A549 (cell line): Measurements from ENCODE around the gene CBR3. TPM values are rescaled to one million over a fixed set of nuclear protein-coding genes. Genes with fewer than 3 reads are reported as not detected.

Source experiments
- ATAC-seq, 2 experiments: fragments of 200-7000 bp in 1 of 2; fragments of >200 bp in 1 of 2; cut with Nextera tagmentation in 1 of 2; cut with Tn5 transposase in 1 of 2; 3 replicates each; pipeline versions ENCODE4 v1.8.0 to v1.9.1; 2018 to 2020; ENCODE audit warnings: mild to moderate bottlenecking in 1 of 2, moderate library complexity in 1 of 2
- CTCF ChIA-PET: fragments of 300-600 bp; sonication (Branson Sonifier 250); formaldehyde crosslinking; extraction: SDS; loops from one replicate; lab custom pipeline; 2021; ENCODE audit warnings: antibody characterized with exemption, inconsistent platforms; lab: Yijun Ruan, JAX
- POLR2A ChIA-PET: fragments of 350-600 bp; formaldehyde crosslinking; extraction: SDS; loops from one replicate; lab custom pipeline; 2021; ENCODE audit warnings: antibody characterized with exemption, inconsistent platforms; lab: Yijun Ruan, JAX
- DNase-seq, 2 experiments: peaks; one replicate each; pipeline versions ENCODE4 v3.0.0 to v3.0.0-alpha.2; 2011 to 2016; ENCODE audit warnings: low read depth in 1 of 2, low spot score in 1 of 2
- FAIRE-seq: peaks from 2 replicates; lab custom pipeline; 2011; peaks lifted over from hg19 to GRCh38; lab: Jason Lieb, UNC
- H3K27ac ChIP-seq, 2 experiments: fragments of >200 bp; sonication (Bioruptor Twin); formaldehyde crosslinking; 3 replicates each; pipeline ENCODE4 v1.5.1; 2016 to 2017
- H3K4me1 ChIP-seq: fragments of >200 bp; sonication (Bioruptor Twin); formaldehyde crosslinking; 3 replicates; pipeline ENCODE4 v1.6.1; 2016
- H3K4me2 ChIP-seq: fragments of >200 bp; sonication (Bioruptor Twin); formaldehyde crosslinking; 3 replicates; pipeline ENCODE4 v1.6.1; 2016
- H3K4me3 ChIP-seq: fragments of >200 bp; sonication (Bioruptor Twin); formaldehyde crosslinking; 3 replicates; pipeline ENCODE4 v1.5.1; 2016
- H3K9me3 ChIP-seq: fragments of >200 bp; sonication (Bioruptor Twin); formaldehyde crosslinking; 3 replicates; pipeline ENCODE4 v1.6.1; 2016
- BCL3 ChIP-seq: fragments of >200 bp; sonication (Bioruptor Twin); formaldehyde crosslinking; IDR thresholded peaks from 3 replicates; pipeline ENCODE4 v1.6.1; 2016
- BHLHE40 ChIP-seq: IDR thresholded peaks from 2 replicates; pipeline ENCODE4 v1.6.1; 2012; ENCODE audit warnings: low read depth, low read length, inconsistent platforms
- EHMT2 ChIP-seq: fragments of 200-600 bp; sonication (generic); IDR thresholded peaks from 2 replicates; pipeline ENCODE4 v1.6.1; 2016; ENCODE audit warnings: antibody characterized with exemption, low read depth, mild to moderate bottlenecking, moderate library complexity
- EP300 ChIP-seq, 2 experiments: fragments of >200 bp; sonication (Bioruptor Twin); formaldehyde crosslinking; IDR thresholded peaks; 2 replicates in 1 of 2; 3 replicates in 1 of 2; pipeline ENCODE4 v1.6.1; 2016 to 2017
- GATA3 ChIP-seq: IDR thresholded peaks from 2 replicates; pipeline ENCODE4 v1.6.1; 2012; ENCODE audit warnings: borderline replicate concordance
- HEYL ChIP-seq: fragments of 250-450 bp; sonication (Bioruptor Pico); IDR thresholded peaks from 2 replicates; pipeline ENCODE4 v1.8.0; 2021; ENCODE audit warnings: mild to moderate bottlenecking, moderate library complexity
- HOXB5 ChIP-seq: fragments of 250-450 bp; sonication (Bioruptor Pico); IDR thresholded peaks from 2 replicates; pipeline ENCODE4 v1.5.0; 2020; ENCODE audit warnings: mild to moderate bottlenecking, moderate library complexity
- KDM1A ChIP-seq: fragments of 200-600 bp; sonication (generic); IDR thresholded peaks from 2 replicates; pipeline ENCODE4 v1.6.1; 2016; ENCODE audit warnings: low read depth, mild to moderate bottlenecking
- NFE2L2 ChIP-seq: fragments of 150-350 bp; conservative IDR thresholded peaks from 2 replicates; pipeline ENCODE4 v1.6.1; 2014; ENCODE audit warnings: low read length
- PBX3 ChIP-seq: IDR thresholded peaks from 2 replicates; pipeline ENCODE4 v1.6.1; 2012
- REST ChIP-seq: fragments of 200-600 bp; sonication (generic); IDR thresholded peaks from 2 replicates; pipeline ENCODE4 v1.6.1; 2016; ENCODE audit warnings: antibody characterized with exemption, mild to moderate bottlenecking, moderate library complexity
- RNF2 ChIP-seq: fragments of 200-600 bp; sonication (generic); IDR thresholded peaks from 2 replicates; pipeline ENCODE4 v1.6.1; 2016; ENCODE audit warnings: low read depth, mild to moderate bottlenecking, antibody characterized with exemption, moderate library complexity, borderline replicate concordance
- TFCP2L1 ChIP-seq: fragments of 250-450 bp; sonication (Bioruptor Pico); IDR thresholded peaks from 2 replicates; pipeline ENCODE4 v1.5.0; 2021; ENCODE audit warnings: mild to moderate bottlenecking
- TP53 ChIP-seq: fragments of 250-450 bp; sonication (Bioruptor Pico); IDR thresholded peaks from 2 replicates; pipeline ENCODE4 v1.5.0; 2021; ENCODE audit warnings: mild to moderate bottlenecking, moderate library complexity
- WGBS: methylation state at CpG from one replicate; pipeline ENCODE4 v1.1.6; 2017; ENCODE audit errors: missing lambda C conversion rate; 5-methylcytosine and 5-hydroxymethylcytosine counted together
- polyA plus RNA-seq, 4 experiments: library from polyadenylated mRNA; depleted of rRNA in 3 of 4; stranded (reverse); fragments of >200 nt; fragmentation: RNase III in 1 of 4; extraction: RNeasy Plus Mini Kit Qiagen cat#74134 plus additional on column Dnase treatment in 1 of 4; gene quantifications; 2 replicates in 3 of 4; 3 replicates in 1 of 4; pipeline ENCODE4 v1.2.3, GENCODE V29; 2011 to 2017
- TF ChIP-seq, protein P1 (sequence below): fragments of 250-450 bp; sonication (Bioruptor Pico); IDR thresholded peaks from 2 replicates; pipeline ENCODE4 v1.5.0; 2020; ENCODE audit warnings: low read depth, mild to moderate bottlenecking, moderate library complexity
- TF ChIP-seq, protein P2 (sequence below): IDR thresholded peaks from 2 replicates; pipeline ENCODE4 v1.6.1; 2012; ENCODE audit warnings: low read depth, borderline replicate concordance

CBR3 gene
- polyA plus RNA-seq, 2 of the 4 experiments (the other 2 are of a cell fraction) = 5.9 to 6.1 TPM

DNA sequence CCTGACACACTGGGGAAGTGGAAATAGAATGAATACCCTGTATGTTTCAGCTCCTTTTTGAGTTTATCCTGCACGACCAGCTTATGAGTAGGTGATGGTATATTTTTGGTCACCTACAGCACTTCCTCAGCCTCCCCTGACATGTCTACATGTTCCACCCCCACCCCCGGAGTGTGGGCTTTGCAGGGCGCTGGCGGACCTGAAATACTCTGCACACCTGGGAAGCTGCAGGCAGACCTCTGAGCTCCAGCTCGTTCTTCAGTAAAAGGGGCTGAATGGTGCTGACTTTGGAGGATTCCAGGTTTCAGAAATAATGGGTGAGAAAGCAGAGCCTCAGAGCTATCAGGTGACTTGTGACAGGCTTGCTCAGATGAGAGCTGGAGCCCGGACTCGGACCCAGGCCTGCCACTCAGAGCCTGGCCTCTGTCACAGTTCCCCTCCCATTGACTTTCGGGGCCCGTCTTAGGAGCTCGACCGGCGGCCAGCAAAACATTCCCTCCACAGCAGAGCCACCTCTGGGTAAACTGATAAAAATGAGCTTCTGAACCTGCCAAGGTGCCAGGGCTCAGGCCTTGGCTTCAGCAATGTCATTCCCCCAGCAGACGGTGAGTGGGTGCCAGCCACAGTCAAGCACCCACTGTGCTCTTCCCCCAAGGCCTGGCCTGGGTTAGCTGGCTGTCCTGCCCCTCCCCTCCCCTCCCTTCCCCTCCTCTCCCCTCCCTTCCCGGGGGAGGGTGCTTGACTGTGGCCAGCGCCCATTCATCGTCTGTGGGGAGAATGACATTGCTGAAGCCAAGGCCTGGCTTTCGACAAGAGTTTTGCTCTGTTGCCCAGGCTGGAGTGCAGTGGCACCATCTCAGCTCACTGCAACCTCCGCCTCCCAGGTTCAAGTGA lies 51.9 kb downstream of the CBR3 start:
- CTCF ChIA-PET = interaction anchor here (0.5 to 1.6 kb wide), 3 partner anchors 23 to 729 kb away, joined by 3 to 6 read pairs (median 3); no protein-coding TSS in a partner anchor

More for the DNA sequence above, 51.9 kb downstream of the CBR3 start:
- H3K4me2 ChIP-seq = no peak overlapping the region
- H3K27ac ChIP-seq = no peak overlapping the region
- H3K4me1 ChIP-seq = peaks cover 15% of the 10 kb centered on the region
- DNase-seq (no peak), FAIRE-seq (no peak), ATAC-seq (no peak)
- WGBS = 80% methylated on average over 7 of the region's 18 CpGs
- POLR2A ChIA-PET = no interaction called here
- no peaks in the 10 kb centered on the region for H3K9me3 ChIP-seq
- no peak overlapping the region for H3K4me3 ChIP-seq
- no peak for TF ChIP-seq BCL3
- no peak for TF ChIP-seq GATA3
- TF ChIP-seq BHLHE40 = no peak
- no peak for TF ChIP-seq EHMT2
- no peak for TF ChIP-seq TP53 (CRISPR knock-in tag)
- no peak for TF ChIP-seq NFE2L2
- no peak for TF ChIP-seq KDM1A
- TF ChIP-seq REST = no peak
- TF ChIP-seq PBX3 = no peak
- TF ChIP-seq EP300 (IDR thresholded peaks at IDR 0.05) = no peak
- TF ChIP-seq, protein P1, sequence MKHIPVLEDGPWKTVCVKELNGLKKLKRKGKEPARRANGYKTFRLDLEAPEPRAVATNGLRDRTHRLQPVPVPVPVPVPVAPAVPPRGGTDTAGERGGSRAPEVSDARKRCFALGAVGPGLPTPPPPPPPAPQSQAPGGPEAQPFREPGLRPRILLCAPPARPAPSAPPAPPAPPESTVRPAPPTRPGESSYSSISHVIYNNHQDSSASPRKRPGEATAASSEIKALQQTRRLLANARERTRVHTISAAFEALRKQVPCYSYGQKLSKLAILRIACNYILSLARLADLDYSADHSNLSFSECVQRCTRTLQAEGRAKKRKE (CRISPR knock-in tag) = no peak
- no peak for TF ChIP-seq RNF2
- no peak for TF ChIP-seq TFCP2L1 (CRISPR knock-in tag)
- TF ChIP-seq HEYL = no peak
- no peak for TF ChIP-seq HOXB5
- TF ChIP-seq, protein P2, sequence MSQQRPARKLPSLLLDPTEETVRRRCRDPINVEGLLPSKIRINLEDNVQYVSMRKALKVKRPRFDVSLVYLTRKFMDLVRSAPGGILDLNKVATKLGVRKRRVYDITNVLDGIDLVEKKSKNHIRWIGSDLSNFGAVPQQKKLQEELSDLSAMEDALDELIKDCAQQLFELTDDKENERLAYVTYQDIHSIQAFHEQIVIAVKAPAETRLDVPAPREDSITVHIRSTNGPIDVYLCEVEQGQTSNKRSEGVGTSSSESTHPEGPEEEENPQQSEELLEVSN = no peak
